Parathyroid adenoma (tissue), 2 donors: ENCODE measurements around the gene GTF2H2C.

ENCODE experiments used
- H2AFZ ChIP-seq: fragments of 300-600 bp; sonication (generic); one replicate; pipeline ENCODE4 v1.7.0; 2017; ENCODE audit warnings: antibody characterized with exemption, mild to moderate bottlenecking
- H3K27ac ChIP-seq: fragments of 300-600 bp; sonication (generic); one replicate; pipeline ENCODE4 v1.7.0; 2017
- H3K27me3 ChIP-seq: fragments of 300-600 bp; sonication (generic); one replicate; pipeline ENCODE4 v1.7.0; 2017; ENCODE audit warnings: low read length; ENCODE audit not compliant: control insufficient read depth, insufficient read depth
- H3K36me3 ChIP-seq: fragments of 300-600 bp; sonication (generic); one replicate; pipeline ENCODE4 v1.7.0; 2017; ENCODE audit warnings: low read length; ENCODE audit not compliant: control insufficient read depth, insufficient read depth
- H3K4me1 ChIP-seq: fragments of 300-600 bp; sonication (generic); one replicate; pipeline ENCODE4 v1.7.0; 2017; ENCODE audit warnings: control low read depth
- H3K4me2 ChIP-seq: fragments of 300-600 bp; sonication (generic); one replicate; pipeline ENCODE4 v1.7.0; 2017; ENCODE audit warnings: low read length
- H3K4me3 ChIP-seq: fragments of 300-600 bp; sonication (generic); one replicate; pipeline ENCODE4 v1.7.0; 2017; ENCODE audit warnings: low read depth, low read length
- H3K79me2 ChIP-seq: fragments of 300-600 bp; sonication (generic); one replicate; pipeline ENCODE4 v1.7.0; 2017; ENCODE audit warnings: control low read depth
- H3K9ac ChIP-seq: fragments of 300-600 bp; sonication (generic); one replicate; pipeline ENCODE4 v1.7.0; 2017; ENCODE audit warnings: mild to moderate bottlenecking
- H3K9me3 ChIP-seq: fragments of 300-600 bp; sonication (generic); one replicate; pipeline ENCODE4 v1.7.0; 2017; ENCODE audit warnings: low read length; ENCODE audit not compliant: control insufficient read depth
- TF ChIP-seq, protein P1 (sequence below): fragments of 300-600 bp; sonication (generic); IDR thresholded peaks from one replicate; pipeline ENCODE4 v1.7.0; 2017; ENCODE audit warnings: antibody characterized with exemption, mild to moderate bottlenecking
- donor health status: primary hyperparathyroidism.

The GTF2H2C gene

DNA sequence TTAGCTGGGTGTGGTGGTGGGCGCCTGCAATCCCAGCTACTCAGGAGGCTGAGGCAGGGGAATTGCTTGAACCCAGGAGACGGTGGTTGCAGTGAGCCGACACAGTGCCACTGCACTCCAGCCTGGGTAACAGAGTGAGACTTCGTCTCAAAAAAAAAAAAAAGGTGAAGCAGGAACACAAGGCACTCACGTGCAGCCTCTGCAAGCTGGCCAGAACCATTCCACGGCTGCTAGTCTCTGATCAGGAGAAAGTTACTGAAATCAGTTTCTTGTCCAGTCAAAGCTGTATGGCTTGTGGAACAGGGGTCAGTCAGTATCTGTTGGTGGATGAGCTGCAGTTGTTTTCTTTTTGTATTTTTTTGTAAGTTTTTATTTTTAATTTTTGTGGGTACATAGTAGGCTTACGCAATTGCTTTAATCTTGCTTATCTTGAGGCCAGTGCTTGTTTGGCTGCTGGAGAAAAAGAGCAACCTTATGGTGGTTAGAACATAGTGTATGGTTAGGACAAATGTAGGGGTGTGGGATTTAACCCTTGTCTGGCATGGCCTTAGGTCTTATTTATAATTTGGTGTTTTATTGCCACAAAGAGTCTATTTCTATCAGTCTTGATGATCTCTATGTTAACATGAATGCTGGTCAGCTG, 32.7 kb upstream of the GTF2H2C start:
- no peaks in the 10 kb centered on the region for H3K9me3 ChIP-seq
- H3K79me2 ChIP-seq: no peaks in the 10 kb centered on the region
- peaks cover 12% of the 10 kb centered on the region for H3K4me1 ChIP-seq
- TF ChIP-seq, protein P1, sequence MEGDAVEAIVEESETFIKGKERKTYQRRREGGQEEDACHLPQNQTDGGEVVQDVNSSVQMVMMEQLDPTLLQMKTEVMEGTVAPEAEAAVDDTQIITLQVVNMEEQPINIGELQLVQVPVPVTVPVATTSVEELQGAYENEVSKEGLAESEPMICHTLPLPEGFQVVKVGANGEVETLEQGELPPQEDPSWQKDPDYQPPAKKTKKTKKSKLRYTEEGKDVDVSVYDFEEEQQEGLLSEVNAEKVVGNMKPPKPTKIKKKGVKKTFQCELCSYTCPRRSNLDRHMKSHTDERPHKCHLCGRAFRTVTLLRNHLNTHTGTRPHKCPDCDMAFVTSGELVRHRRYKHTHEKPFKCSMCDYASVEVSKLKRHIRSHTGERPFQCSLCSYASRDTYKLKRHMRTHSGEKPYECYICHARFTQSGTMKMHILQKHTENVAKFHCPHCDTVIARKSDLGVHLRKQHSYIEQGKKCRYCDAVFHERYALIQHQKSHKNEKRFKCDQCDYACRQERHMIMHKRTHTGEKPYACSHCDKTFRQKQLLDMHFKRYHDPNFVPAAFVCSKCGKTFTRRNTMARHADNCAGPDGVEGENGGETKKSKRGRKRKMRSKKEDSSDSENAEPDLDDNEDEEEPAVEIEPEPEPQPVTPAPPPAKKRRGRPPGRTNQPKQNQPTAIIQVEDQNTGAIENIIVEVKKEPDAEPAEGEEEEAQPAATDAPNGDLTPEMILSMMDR: no peak
- H3K4me2 ChIP-seq: peak overlapping the region; percentile 66
- H3K27ac ChIP-seq: peak overlapping the region; percentile 74
- H3K4me3 ChIP-seq: peak overlapping the region; percentile 52
- H2AFZ ChIP-seq: peak overlapping the region; percentile 33
- no peaks in the 10 kb centered on the region for H3K27me3 ChIP-seq
- H3K9ac ChIP-seq: no peak overlapping the region
- H3K36me3 ChIP-seq: no peaks in the 10 kb centered on the region

DNA sequence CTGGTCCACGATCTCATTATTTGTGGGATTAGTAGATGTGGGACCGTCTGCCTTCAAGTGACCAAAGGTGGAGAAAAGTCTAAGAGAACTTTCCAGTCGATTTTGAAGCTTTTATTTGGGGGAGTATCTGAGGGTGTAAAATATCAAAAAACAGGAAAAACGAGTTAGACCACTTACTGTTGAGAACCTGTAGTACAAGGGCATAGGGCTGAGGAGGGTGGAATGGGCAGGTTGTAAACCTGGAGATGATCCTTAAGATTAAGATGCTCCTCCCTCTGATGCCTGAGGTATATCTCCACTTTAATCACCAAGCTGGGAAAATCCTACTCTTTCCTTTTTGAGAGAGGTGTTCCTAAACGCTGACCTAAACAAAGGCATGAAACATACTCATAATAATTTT, 32.0 kb upstream of the GTF2H2C start:
- peak overlapping the region; percentile 52 for H3K4me3 ChIP-seq
- TF ChIP-seq, protein P1: no peak
- H3K9ac ChIP-seq: no peak overlapping the region

DNA sequence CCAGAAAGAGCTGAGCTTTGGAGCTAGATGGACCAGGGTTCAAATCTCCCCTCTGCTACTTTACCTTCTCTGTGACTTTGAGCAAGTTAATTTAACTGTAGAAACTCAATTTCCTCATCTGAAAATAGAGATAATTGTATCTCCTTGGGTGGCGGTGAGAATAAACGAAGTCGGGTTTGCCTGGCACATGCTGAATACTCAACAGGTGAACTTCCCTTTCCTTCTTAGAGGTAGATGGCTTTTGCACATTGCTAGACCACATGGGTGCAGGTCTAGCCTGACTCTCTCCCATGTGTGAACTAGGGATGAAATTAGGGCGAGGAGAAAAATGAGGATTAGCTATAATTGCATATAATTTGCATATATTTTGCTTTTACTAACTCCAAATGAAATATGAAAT, 31.4 kb upstream of the GTF2H2C start:
- H3K36me3 ChIP-seq: no peaks in the 10 kb centered on the region

More for the DNA sequence above, 32.0 kb upstream of the GTF2H2C start:
- H3K4me2 ChIP-seq: peak overlapping the region; percentile 66
- H3K27ac ChIP-seq: peak overlapping the region; percentile 74
- H3K4me1 ChIP-seq: peaks cover 12% of the 10 kb centered on the region
- no peaks in the 10 kb centered on the region for H3K27me3 ChIP-seq
- H3K79me2 ChIP-seq: no peaks in the 10 kb centered on the region
- peak overlapping the region; percentile 33 for H2AFZ ChIP-seq
- H3K9me3 ChIP-seq: no peaks in the 10 kb centered on the region
- H3K36me3 ChIP-seq: no peaks in the 10 kb centered on the region

DNA sequence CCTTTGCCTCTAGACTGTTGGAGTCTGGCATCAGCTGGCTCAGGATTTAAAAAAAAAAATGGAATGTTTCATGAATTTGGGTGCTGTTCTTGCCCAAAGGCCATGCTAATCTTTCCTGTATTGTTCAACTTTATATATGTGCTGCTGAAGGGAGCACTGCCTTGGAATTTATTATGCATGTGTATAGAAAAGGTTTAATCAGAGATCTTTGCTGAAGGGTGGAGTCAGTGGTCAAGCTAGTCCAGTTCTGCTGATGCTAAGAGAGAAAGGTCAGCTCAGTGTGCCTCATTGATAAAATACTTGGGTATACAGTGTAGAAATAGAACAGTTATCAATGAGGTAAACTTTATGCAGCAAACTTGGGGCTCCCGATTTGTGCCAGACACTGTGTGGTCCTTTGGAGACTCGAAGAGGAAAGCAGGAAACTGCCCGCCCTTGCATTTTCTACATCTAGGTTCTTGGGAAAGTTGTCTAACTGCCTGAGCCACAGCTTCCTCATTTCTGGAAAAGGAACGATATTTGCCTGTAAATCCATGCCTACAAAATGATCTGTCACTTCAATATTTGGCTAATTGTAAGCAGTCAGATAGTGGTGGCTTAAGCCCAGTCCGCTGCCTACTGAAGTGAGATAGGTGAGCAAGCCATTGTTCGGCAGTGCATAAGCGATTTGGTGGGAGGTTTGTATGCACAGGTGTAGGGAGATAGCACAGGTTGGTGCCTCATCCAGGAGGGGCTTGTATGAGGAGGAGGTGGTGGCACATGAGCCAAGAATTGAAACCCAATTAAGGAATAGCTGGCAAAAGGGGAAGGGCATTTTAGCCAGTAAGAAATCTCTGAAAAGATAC, 29.2 kb upstream of the GTF2H2C start:
- TF ChIP-seq, protein P1: no peak
- H3K9ac ChIP-seq: no peak overlapping the region
- H3K4me3 ChIP-seq: no peak overlapping the region

More for the DNA sequence above, 31.4 kb upstream of the GTF2H2C start:
- Histone ChIP-seq H3K79me2 (no peaks in the 10 kb centered on the region), H3K4me2 (peak overlapping the region; percentile 65), H2AFZ (no peak overlapping the region), H3K4me3 (peak overlapping the region; percentile 52), H3K27ac (peak overlapping the region; percentile 15), H3K27me3 (no peaks in the 10 kb centered on the region), H3K9ac (no peak overlapping the region), H3K9me3 (no peaks in the 10 kb centered on the region), H3K4me1 (peaks cover 12% of the 10 kb centered on the region)
- TF ChIP-seq, protein P1: no peak

More for the DNA sequence above, 29.2 kb upstream of the GTF2H2C start:
- Histone ChIP-seq H3K27me3 (no peaks in the 10 kb centered on the region), H3K9me3 (no peaks in the 10 kb centered on the region), H2AFZ (no peak overlapping the region), H3K79me2 (no peaks in the 10 kb centered on the region), H3K4me1 (peaks cover 12% of the 10 kb centered on the region), H3K4me2 (no peak overlapping the region), H3K36me3 (no peaks in the 10 kb centered on the region), H3K27ac (no peak overlapping the region)
